ENCODE data around the gene GLIS1. TPM values are rescaled to one million over a fixed set of nuclear protein-coding genes. Genes with fewer than 3 reads are reported as not detected.
A peak's percentile ranks its signal among the peaks of the same experiment; 100 is the strongest.

Gene GLIS1
- not detected in 2 replicates for total RNA-seq (2021)
- percentile 6 among the genes with signal in this experiment for Bru-seq, nascent RNA
- BruChase-seq, experiment 1, labeled RNA remaining after a 2-hour chase = percentile 20 among the genes with signal in this experiment
- BruChase-seq, experiment 2, labeled RNA remaining after a 6-hour chase = percentile 18 among the genes with signal in this experiment
- long read RNA-seq = 0 reads

GRCh38 chr1:53739109-53739681 lies at the start of gene GLIS1:
Gene GLIS1 (minus strand): TSS chr1:53739164. CDS start chr1:53738064, 1,100 bp downstream.
- Histone ChIP-seq H3K36me3 (ENCODE audit: low read depth) (no peaks in the 10 kb centered on the region), H3K9me2 (ENCODE audit: insufficient read depth) (no peaks in the 10 kb centered on the region), H3K79me2 (ENCODE audit: low read depth) (no peaks in the 10 kb centered on the region), H3K4me2 (peak within 1 kb of the TSS; percentile 85), H3F3A (ENCODE audit: insufficient read depth, low read depth) (no peaks in the 10 kb centered on the region), H3K27me3 (ENCODE audit: insufficient read depth, low read depth) (peaks cover 36% of the 10 kb centered on the region), H2AFZ (peak within 1 kb of the TSS; percentile 74), H3K9me3 (ENCODE audit: insufficient read depth, low read depth) (no peaks in the 10 kb centered on the region), H3K4me3 (peak within 1 kb of the TSS; percentile 58), H4K20me1 (ENCODE audit: insufficient read depth) (no peaks in the 10 kb centered on the region), H3K4me1 (replicated peaks; ENCODE audit: insufficient read depth) (no peaks in the 10 kb centered on the region), H3K27ac (no peak within 1 kb of the TSS)
- ChIA-PET POLR2A (ENCODE audit: unreplicated experiment) (no interaction called here), CTCF (no interaction called here)
- peak; percentile 46 to 81 for DNase-seq
- intact Hi-C loops (cut with micrococcal nuclease; ENCODE audit: unreplicated experiment) = no loop called here
- no TSS peak for BruUV-seq (replicated peaks)
- TF ChIP-seq CTCF (conservative IDR thresholded peaks at IDR 0.05) (no peak), EZH2 (IDR thresholded peaks at IDR 0.05; ENCODE audit: low read depth) (no peak)

GRCh38 chr1:53787655-53788054 lies 48.7 kb upstream of the GLIS1 start:
- Histone ChIP-seq H3K9me2 (ENCODE audit: insufficient read depth) (no peaks in the 10 kb centered on the region), H3K9me3 (ENCODE audit: insufficient read depth, low read depth) (no peaks in the 10 kb centered on the region), H3K4me2 (no peak overlapping the region), H3K27ac (no peak overlapping the region), H3K36me3 (ENCODE audit: low read depth) (peaks cover 30% of the 10 kb centered on the region; the same call in 1 of the 2 replicates), H3K4me1 (replicated peaks; ENCODE audit: insufficient read depth) (no peaks in the 10 kb centered on the region), H3K27me3 (ENCODE audit: insufficient read depth, low read depth) (no peaks in the 10 kb centered on the region), H3F3A (ENCODE audit: insufficient read depth, low read depth) (no peaks in the 10 kb centered on the region; the same call in 1 of the 2 replicates), H4K20me1 (ENCODE audit: insufficient read depth) (no peaks in the 10 kb centered on the region), H2AFZ (no peak overlapping the region), H3K79me2 (ENCODE audit: low read depth) (no peaks in the 10 kb centered on the region), H3K4me3 (no peak overlapping the region)
- BruUV-seq (replicated peaks) = no TSS peak
- no peak for DNase-seq
- ChIA-PET CTCF (no interaction called here), POLR2A (ENCODE audit: unreplicated experiment) (no interaction called here)
- intact Hi-C loops (cut with micrococcal nuclease; ENCODE audit: unreplicated experiment) = no loop called here
- TF ChIP-seq CTCF (conservative IDR thresholded peaks at IDR 0.05) (no peak), EZH2 (IDR thresholded peaks at IDR 0.05; ENCODE audit: low read depth) (no peak)

DNA sequence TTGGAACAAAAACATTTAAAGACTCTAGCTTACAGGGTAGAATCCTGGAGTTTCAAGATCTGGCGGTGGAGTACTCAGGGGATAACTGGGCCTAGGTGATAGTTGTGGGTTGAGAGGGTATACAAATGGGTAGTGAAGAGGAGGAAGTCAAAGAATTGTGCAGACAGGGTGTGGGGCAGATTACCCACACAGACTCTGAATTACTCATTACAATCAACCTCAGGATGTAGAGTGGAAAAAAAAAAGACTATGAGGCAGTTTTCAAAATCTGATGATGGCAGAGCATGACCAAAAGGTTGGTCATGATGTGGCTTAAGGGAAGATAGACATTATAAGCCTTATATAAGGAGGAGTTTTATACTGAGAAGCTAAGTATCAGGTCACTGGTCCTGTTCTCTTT lies 44.1 kb upstream of the GLIS1 start:
- Histone ChIP-seq H3K36me3 (ENCODE audit: low read depth) (peaks cover 17% of the 10 kb centered on the region; the same call in 1 of the 2 replicates), H3K4me3 (no peak overlapping the region), H3F3A (ENCODE audit: insufficient read depth, low read depth) (no peaks in the 10 kb centered on the region; the same call in 1 of the 2 replicates), H3K9me3 (ENCODE audit: insufficient read depth, low read depth) (no peaks in the 10 kb centered on the region), H3K4me2 (no peak overlapping the region), H4K20me1 (ENCODE audit: insufficient read depth) (no peaks in the 10 kb centered on the region), H2AFZ (no peak overlapping the region), H3K9me2 (ENCODE audit: insufficient read depth) (no peaks in the 10 kb centered on the region), H3K27ac (no peak overlapping the region), H3K79me2 (ENCODE audit: low read depth) (no peaks in the 10 kb centered on the region), H3K4me1 (replicated peaks; ENCODE audit: insufficient read depth) (no peaks in the 10 kb centered on the region), H3K27me3 (ENCODE audit: insufficient read depth, low read depth) (no peaks in the 10 kb centered on the region)
- TF ChIP-seq EZH2 (IDR thresholded peaks at IDR 0.05; ENCODE audit: low read depth) (no peak), CTCF (conservative IDR thresholded peaks at IDR 0.05) (no peak)
- ChIA-PET POLR2A (ENCODE audit: unreplicated experiment) (no interaction called here), CTCF (no interaction called here)
- no peak for DNase-seq
- intact Hi-C loops (cut with micrococcal nuclease; ENCODE audit: unreplicated experiment) = no loop called here
- no TSS peak for BruUV-seq (replicated peaks)

Measured in PC-9 (cell line).